ENCODE results near the gene ZNF407. TPM values are rescaled to one million over a fixed set of nuclear protein-coding genes. Genes with fewer than 3 reads are reported as not detected.

The ZNF407 gene
- total and polyA plus RNA-seq, 2 of the 13 experiments (the other 11 are each of a cell fraction or from before 2014, with no cell fraction given), result 2.3 to 8.7 TPM

DNA sequence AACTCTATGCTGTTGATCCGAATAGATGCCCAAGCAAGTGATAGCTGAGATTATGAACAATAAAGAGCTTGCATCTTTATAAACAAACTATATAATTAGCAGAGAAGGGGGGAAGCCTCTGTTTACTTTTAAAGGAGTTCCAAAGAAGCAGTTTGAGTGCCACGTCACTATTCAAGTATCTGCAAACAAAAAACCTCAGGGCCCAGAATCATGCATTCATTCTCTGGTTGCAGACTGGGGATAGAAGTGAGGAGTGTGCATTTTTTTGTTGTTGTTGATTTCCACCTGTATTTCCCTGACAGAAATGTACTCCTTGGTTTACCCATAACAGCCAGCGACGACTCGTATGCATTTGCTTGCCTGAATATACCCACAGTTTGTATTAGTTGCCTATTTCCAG is 347.0 kb downstream of the ZNF407 start:
- Histone ChIP-seq H3K4me3 (replicated peaks in 1 of 3; ENCODE audit: insufficient read depth in 1 of 3, low read depth in 2 of 3, low read length in 3 of 3) (no peak overlapping the region), H3K4me2 (ENCODE audit: low read depth, low read length) (no peak overlapping the region), H3K9ac (ENCODE audit: insufficient read depth, low read depth, low read length) (no peak overlapping the region), H2AFZ (ENCODE audit: low read length) (no peak overlapping the region), H3K79me2 (ENCODE audit: insufficient read depth, low read length) (no peaks in the 10 kb centered on the region), H3K9me3 (ENCODE audit: low read length) (no peaks in the 10 kb centered on the region), H3K27me3 (ENCODE audit: control insufficient read depth in 1 of 2, insufficient read depth in 2 of 2, low read length in 2 of 2) (no peaks in the 10 kb centered on the region), H3K4me1 (ENCODE audit: insufficient read depth, low read length) (no peaks in the 10 kb centered on the region), H3K27ac (ENCODE audit: extremely low read length, insufficient read depth, low read length) (no peak overlapping the region), H4K20me1 (ENCODE audit: insufficient read depth, low read length) (no peaks in the 10 kb centered on the region), H3K36me3 (replicated peaks in 1 of 2; ENCODE audit: control insufficient read depth in 1 of 2, insufficient read depth in 2 of 2, low read length in 2 of 2) (no peaks in the 10 kb centered on the region)
- intact Hi-C loops (cut with micrococcal nuclease; ENCODE audit: unreplicated experiment), result no loop called here
- FAIRE-seq (no peak), DNase-seq (ENCODE audit: low spot score) (no peak), ATAC-seq (no peak)
- WGBS (ENCODE audit: low lambda C conversion rate), result 98% methylated on average over 5 of the region's 5 CpGs
- TF ChIP-seq MTF2 (CRISPR knock-in tag; IDR thresholded peaks at IDR 0.05; ENCODE audit: borderline replicate concordance), result no peak
- TF ChIP-seq ZNF660 (CRISPR knock-in tag; IDR thresholded peaks at IDR 0.05; ENCODE audit: borderline replicate concordance, low read depth), result no peak
- TF ChIP-seq ZNF776 (CRISPR knock-in tag; IDR thresholded peaks at IDR 0.05), result no peak
- TF ChIP-seq THYN1 (CRISPR knock-in tag; IDR thresholded peaks at IDR 0.05; ENCODE audit: borderline replicate concordance, low read depth), result no peak
- TF ChIP-seq ZNF530 (CRISPR knock-in tag; IDR thresholded peaks at IDR 0.05; ENCODE audit: low read depth), result no peak
- no peak for TF ChIP-seq ZNF230 (CRISPR knock-in tag; IDR thresholded peaks at IDR 0.05)
- TF ChIP-seq, protein P1, sequence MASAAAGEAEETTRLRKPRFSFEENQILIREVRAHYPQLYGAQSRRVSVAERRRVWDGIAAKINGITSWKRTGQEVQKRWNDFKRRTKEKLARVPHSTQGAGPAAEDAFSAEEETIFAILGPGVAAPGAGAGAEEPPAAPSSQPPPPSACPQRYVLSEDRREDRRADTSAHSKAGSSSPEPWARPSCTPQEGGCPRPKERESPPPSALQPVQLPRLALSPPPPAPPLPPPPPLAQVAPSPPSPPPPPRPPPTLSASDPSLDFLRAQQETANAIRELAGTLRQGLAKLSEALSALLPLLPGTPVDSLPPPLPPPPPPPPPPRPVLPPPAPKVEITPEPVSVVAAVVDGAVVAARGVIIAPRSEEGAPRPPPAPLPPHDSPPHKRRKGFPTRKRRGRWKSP (CRISPR knock-in tag; IDR thresholded peaks at IDR 0.05), result no peak
- TF ChIP-seq MXI1 (IDR thresholded peaks at IDR 0.05; ENCODE audit: borderline replicate concordance, low read depth, low read length), result no peak
- TF ChIP-seq, protein P2, sequence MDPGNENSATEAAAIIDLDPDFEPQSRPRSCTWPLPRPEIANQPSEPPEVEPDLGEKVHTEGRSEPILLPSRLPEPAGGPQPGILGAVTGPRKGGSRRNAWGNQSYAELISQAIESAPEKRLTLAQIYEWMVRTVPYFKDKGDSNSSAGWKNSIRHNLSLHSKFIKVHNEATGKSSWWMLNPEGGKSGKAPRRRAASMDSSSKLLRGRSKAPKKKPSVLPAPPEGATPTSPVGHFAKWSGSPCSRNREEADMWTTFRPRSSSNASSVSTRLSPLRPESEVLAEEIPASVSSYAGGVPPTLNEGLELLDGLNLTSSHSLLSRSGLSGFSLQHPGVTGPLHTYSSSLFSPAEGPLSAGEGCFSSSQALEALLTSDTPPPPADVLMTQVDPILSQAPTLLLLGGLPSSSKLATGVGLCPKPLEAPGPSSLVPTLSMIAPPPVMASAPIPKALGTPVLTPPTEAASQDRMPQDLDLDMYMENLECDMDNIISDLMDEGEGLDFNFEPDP (CRISPR knock-in tag; conservative IDR thresholded peaks at IDR 0.05), result no peak
- TF ChIP-seq FOSL1 (CRISPR knock-in tag; IDR thresholded peaks at IDR 0.05; ENCODE audit: borderline replicate concordance), result no peak
- TF ChIP-seq ZNF607 (CRISPR knock-in tag; IDR thresholded peaks at IDR 0.05; ENCODE audit: borderline replicate concordance), result no peak
- TF ChIP-seq ZNF136 (CRISPR knock-in tag; IDR thresholded peaks at IDR 0.05; ENCODE audit: low read depth), result no peak
- POLR2A ChIA-PET, result no interaction called here
- BruUV-seq (replicated peaks), result no TSS peak
- CTCF ChIA-PET (ENCODE audit: low intra/inter-chr PET ratio, low total read pairs), result no interaction called here
- in situ Hi-C loops (cut with HindIII; ENCODE audit: extremely low pct_ligation_motif_present, low pct_unique_long_range_greater_than_20kb), result no loop called here
